Progenitor cell of endocrine pancreas (in vitro differentiated cells): Measurements from ENCODE around the gene CLIC6. TPM values are rescaled to one million over a fixed set of nuclear protein-coding genes. Genes with fewer than 3 reads are reported as not detected.
A peak's percentile ranks its signal among the peaks of the same experiment; 100 is the strongest.

Experiments
- DNase-seq: peaks from one replicate; pipeline ENCODE4 v3.0.0; 2021; ENCODE audit warnings: low spot score; ENCODE audit not compliant: unreplicated experiment
- H3K27ac Mint-ChIP-seq: 2 replicates; pipeline ENCODE4 v1.8.0; 2021; ENCODE audit warnings: mild to moderate bottlenecking, moderate library complexity, mixed read lengths
- H3K27me3 Mint-ChIP-seq: 2 replicates; pipeline ENCODE4 v1.8.0; 2021; ENCODE audit warnings: mixed read lengths
- H3K36me3 Mint-ChIP-seq: 2 replicates; pipeline ENCODE4 v1.8.0; 2022; ENCODE audit warnings: mixed read lengths; ENCODE audit not compliant: insufficient read depth
- H3K4me1 Mint-ChIP-seq: 2 replicates; pipeline ENCODE4 v1.8.0; 2021; ENCODE audit warnings: low read depth, mixed read lengths
- H3K4me3 Mint-ChIP-seq: 2 replicates; pipeline ENCODE4 v1.8.0; 2021; ENCODE audit warnings: low read depth, mild to moderate bottlenecking, moderate library complexity, mixed read lengths
- H3K9me3 Mint-ChIP-seq: 2 replicates; pipeline ENCODE4 v1.8.0; 2021; ENCODE audit warnings: low read depth, mixed read lengths
- total RNA-seq: library from RNA; stranded (reverse); gene quantifications from 2 replicates; pipeline ENCODE4 v1.2.1, GENCODE V29; 2021
- TF ChIP-seq, protein P1 (sequence below): fragments of 200-600 bp; sonication (generic); IDR thresholded peaks from one replicate; pipeline ENCODE4 v1.5.0; 2021; ENCODE audit warnings: antibody characterized with exemption, mild to moderate bottlenecking; ENCODE audit not compliant: unreplicated experiment

The CLIC6 gene
- total RNA-seq, 1 donor from 2014 or later = 14.1 TPM

DNA sequence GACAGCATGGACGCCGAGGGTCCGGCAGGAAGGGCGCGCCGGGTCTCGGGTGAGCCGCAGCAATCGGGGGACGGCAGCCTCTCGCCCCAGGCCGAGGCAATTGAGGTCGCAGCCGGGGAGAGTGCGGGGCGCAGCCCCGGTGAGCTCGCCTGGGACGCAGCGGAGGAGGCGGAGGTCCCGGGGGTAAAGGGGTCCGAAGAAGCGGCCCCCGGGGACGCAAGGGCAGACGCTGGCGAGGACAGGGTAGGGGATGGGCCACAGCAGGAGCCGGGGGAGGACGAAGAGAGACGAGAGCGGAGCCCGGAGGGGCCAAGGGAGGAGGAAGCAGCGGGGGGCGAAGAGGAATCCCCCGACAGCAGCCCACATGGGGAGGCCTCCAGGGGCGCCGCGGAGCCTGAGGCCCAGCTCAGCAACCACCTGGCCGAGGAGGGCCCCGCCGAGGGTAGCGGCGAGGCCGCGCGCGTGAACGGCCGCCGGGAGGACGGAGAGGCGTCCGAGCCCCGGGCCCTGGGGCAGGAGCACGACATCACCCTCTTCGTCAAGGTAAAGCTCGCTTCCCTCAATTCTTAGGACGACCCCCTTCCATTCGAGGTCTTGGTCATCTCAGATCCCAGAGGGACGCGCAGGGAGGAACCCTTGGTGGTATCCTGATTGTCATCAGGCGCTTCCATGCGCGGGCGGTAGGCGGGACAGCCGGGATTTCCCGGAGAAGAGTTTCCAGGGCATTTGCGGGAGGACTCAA, 1.6 kb downstream of the CLIC6 start:
- Mint-ChIP-seq H3K27ac (no peak overlapping the region), H3K4me1 (peaks cover 14% of the 10 kb centered on the region), H3K36me3 (peaks cover 4% of the 10 kb centered on the region), H3K9me3 (no peaks in the 10 kb centered on the region), H3K27me3 (peaks cover 44% of the 10 kb centered on the region), H3K4me3 (peak overlapping the region; percentile 81)
- DNase-seq = peak; percentile 42
- TF ChIP-seq, protein P1, sequence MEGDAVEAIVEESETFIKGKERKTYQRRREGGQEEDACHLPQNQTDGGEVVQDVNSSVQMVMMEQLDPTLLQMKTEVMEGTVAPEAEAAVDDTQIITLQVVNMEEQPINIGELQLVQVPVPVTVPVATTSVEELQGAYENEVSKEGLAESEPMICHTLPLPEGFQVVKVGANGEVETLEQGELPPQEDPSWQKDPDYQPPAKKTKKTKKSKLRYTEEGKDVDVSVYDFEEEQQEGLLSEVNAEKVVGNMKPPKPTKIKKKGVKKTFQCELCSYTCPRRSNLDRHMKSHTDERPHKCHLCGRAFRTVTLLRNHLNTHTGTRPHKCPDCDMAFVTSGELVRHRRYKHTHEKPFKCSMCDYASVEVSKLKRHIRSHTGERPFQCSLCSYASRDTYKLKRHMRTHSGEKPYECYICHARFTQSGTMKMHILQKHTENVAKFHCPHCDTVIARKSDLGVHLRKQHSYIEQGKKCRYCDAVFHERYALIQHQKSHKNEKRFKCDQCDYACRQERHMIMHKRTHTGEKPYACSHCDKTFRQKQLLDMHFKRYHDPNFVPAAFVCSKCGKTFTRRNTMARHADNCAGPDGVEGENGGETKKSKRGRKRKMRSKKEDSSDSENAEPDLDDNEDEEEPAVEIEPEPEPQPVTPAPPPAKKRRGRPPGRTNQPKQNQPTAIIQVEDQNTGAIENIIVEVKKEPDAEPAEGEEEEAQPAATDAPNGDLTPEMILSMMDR = no peak

DNA sequence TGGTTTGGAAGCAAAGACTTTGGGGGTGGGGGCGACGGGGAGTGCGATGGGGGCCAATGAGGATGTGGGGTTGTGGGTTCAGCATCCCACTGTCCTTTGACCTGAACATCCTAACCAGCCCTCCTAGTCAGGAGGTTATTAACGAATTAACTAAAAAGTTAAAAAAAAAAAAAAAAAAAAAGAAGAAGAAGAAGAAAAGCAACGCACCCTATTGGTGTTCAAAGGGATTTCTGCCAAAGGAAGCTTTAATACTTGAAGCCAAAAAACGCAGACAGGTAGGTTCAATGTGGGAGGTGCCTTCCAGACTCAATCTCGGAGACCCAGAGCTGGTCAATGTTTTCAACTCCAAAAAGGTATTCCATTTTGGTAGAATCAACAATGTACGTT, 2.2 kb downstream of the CLIC6 start:
- Mint-ChIP-seq H3K4me3 (peak overlapping the region; percentile 63), H3K27ac (no peak overlapping the region), H3K4me1 (peaks cover 14% of the 10 kb centered on the region), H3K9me3 (no peaks in the 10 kb centered on the region), H3K36me3 (peaks cover 4% of the 10 kb centered on the region), H3K27me3 (peaks cover 44% of the 10 kb centered on the region)
- DNase-seq = no peak
- TF ChIP-seq, protein P1 = peak; percentile 43

DNA sequence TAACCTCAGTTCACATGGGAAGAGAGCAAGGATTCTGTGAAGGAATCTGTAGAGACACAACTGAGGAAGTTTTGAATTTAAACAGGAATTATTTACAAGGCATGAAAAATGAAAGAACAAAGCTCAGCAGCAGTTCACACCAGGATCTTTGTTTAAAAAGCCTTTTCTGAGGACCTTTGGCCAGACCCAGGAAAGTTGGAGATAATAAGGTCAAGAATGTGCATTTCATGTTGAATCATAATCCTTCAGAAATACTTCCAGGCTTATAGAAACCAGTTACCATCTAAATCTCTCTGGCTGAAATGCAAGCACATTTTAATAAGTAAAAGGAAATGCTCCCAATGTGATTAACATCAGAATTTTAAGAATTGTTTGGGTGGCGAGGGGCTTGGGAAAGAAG, 2.7 kb downstream of the CLIC6 start:
- peaks cover 14% of the 10 kb centered on the region for H3K4me1 Mint-ChIP-seq
- no peak for DNase-seq
- H3K9me3 Mint-ChIP-seq = no peaks in the 10 kb centered on the region
- H3K27me3 Mint-ChIP-seq = peaks cover 44% of the 10 kb centered on the region
- peaks cover 4% of the 10 kb centered on the region for H3K36me3 Mint-ChIP-seq
- TF ChIP-seq, protein P1 = no peak
- H3K4me3 Mint-ChIP-seq = peak overlapping the region; percentile 40
- H3K27ac Mint-ChIP-seq = no peak overlapping the region

DNA sequence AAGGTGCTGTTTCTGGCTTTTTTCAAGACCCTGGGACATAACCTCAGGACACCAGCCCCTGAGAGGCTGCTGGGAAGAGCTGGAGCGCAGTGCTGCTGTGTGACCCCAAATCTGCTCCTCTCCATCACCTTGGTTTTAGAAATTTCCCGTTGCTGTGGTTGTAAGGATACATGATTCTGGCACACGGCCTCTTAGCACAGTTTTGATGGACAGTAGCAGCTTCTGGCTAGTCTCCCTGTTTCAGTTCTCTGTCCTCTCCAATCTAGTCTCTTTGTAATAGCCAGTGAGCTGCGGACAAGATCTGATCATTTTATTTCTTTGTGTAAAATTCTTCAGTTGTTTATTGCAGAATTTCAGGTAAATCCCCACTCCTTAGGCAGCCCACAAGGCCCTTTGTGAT, 3.1 kb downstream of the CLIC6 start:
- Mint-ChIP-seq H3K27ac (no peak overlapping the region), H3K4me1 (peaks cover 9% of the 10 kb centered on the region), H3K27me3 (peaks cover 44% of the 10 kb centered on the region), H3K36me3 (peaks cover 4% of the 10 kb centered on the region), H3K9me3 (no peaks in the 10 kb centered on the region), H3K4me3 (peak overlapping the region; percentile 30)
- no peak for DNase-seq
- TF ChIP-seq, protein P1 = no peak

DNA sequence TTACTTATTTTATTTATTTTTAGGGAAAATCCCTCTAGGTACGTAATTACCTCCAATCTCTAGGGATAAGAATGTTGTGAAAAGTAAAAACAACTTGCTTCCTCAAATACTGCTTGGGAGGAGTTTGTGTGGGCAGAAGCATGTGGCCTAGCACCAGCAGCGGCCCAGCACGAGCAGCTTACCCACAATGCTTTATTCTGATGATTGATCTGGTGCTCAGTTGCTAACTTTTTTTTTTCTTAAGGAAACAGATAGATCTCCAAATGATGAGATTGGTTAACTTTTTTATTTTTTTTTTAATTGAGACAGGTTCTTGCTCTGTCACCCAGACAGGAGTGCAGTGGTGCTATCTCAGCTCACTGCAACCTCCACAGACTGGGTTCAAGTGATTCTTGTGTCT, 4.2 kb downstream of the CLIC6 start:
- Mint-ChIP-seq H3K27me3 (peaks cover 37% of the 10 kb centered on the region), H3K4me1 (peaks cover 6% of the 10 kb centered on the region)
- TF ChIP-seq, protein P1 = no peak

More for the DNA sequence above, 4.2 kb downstream of the CLIC6 start:
- H3K9me3 Mint-ChIP-seq = no peaks in the 10 kb centered on the region
- no peak overlapping the region for H3K4me3 Mint-ChIP-seq
- no peak for DNase-seq
- no peak overlapping the region for H3K27ac Mint-ChIP-seq
- peaks cover 4% of the 10 kb centered on the region for H3K36me3 Mint-ChIP-seq
